ENCODE results near the gene OXCT1. TPM values are rescaled to one million over a fixed set of nuclear protein-coding genes. Genes with fewer than 3 reads are reported as not detected.

Gene OXCT1
- total RNA-seq, 2 experiments from 2014 or later, result 65.0 to 70.5 TPM

DNA sequence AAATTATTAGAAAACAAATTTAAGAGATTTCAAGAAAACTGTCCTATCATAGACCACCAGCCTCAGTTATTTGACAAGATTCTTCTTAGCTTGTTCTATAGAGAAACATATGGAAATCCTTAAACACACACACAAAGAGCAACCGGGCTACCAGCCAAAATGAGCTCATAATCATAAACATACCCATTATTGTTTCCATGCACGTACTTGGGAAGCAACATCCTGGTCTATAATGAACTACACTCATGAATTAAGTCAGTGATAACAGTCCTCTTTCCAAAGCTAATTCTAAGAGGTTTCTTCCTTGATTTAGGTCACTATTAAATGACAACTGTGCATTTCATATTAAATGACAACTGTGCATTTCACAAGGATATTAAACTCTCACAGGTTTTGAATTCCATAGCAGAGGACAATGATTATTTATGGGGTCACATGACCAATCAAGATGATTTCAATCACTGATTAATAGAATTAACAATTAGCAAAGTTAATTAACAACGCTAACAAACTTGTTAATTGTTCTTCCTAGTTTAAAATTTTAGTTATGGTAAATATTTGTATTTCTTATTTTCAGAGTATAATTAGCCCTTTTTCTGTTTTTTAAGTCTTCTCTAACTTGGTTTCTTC is 77.0 kb downstream of the OXCT1 start:
- POLR2A ChIA-PET, result no interaction called here
- intact Hi-C loops (cut with micrococcal nuclease), result no loop called here
- peaks cover 34% of the 10 kb centered on the region for H3K36me3 Mint-ChIP-seq (ENCODE audit: low read depth)
- no peak for DNase-seq
- ATAC-seq, result no peak
- peaks cover 6% of the 10 kb centered on the region for H3K4me1 Mint-ChIP-seq (ENCODE audit: low read depth)
- H3K27ac Mint-ChIP-seq, result no peak overlapping the region
- TF ChIP-seq CTCF (IDR thresholded peaks at IDR 0.05), result no peak
- no peaks in the 10 kb centered on the region for H3K27me3 Mint-ChIP-seq
- H3K4me3 Mint-ChIP-seq, result no peak overlapping the region
- CTCF ChIA-PET, result interaction anchor here (2.1 kb wide), 1 partner anchor 10 kb away, joined by 6 read pairs; no protein-coding TSS in a partner anchor
- H3K9me3 Mint-ChIP-seq, result no peaks in the 10 kb centered on the region

GRCh38 chr5:41790038-41790776 is 80.0 kb downstream of the OXCT1 start:
- POLR2A ChIA-PET, result no interaction called here
- no peaks in the 10 kb centered on the region for H3K27me3 Mint-ChIP-seq
- H3K4me1 Mint-ChIP-seq (ENCODE audit: low read depth), result no peaks in the 10 kb centered on the region
- no peak overlapping the region for H3K4me3 Mint-ChIP-seq
- H3K36me3 Mint-ChIP-seq (ENCODE audit: low read depth), result peaks cover 33% of the 10 kb centered on the region
- no peak for TF ChIP-seq CTCF (IDR thresholded peaks at IDR 0.05)
- H3K9me3 Mint-ChIP-seq, result no peaks in the 10 kb centered on the region
- CTCF ChIA-PET, result no interaction called here
- ATAC-seq (no peak), DNase-seq (no peak)
- no peak overlapping the region for H3K27ac Mint-ChIP-seq
- intact Hi-C loops (cut with micrococcal nuclease), result no loop called here

DNA sequence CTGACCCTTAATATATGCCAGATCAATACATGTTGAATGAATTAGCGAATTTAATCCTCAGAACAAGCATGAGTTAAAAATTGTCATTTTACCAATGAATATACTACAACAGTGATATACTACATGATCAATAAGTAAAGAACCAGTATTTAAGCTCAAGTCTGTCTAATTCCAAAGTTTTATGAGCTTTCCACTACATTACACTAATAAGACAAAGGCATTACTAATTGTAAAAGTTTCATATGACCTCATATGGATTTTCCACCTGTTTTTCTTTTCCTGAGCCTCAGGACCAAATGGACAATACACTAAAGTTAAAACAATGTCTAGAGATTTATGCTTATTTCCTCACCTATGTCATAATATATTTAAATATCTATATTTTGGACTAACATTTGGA is 80.8 kb downstream of the OXCT1 start:
- H3K36me3 Mint-ChIP-seq (ENCODE audit: low read depth), result peaks cover 34% of the 10 kb centered on the region
- no peak overlapping the region for H3K27ac Mint-ChIP-seq
- ATAC-seq, result no peak
- TF ChIP-seq CTCF (IDR thresholded peaks at IDR 0.05), result no peak
- no peak overlapping the region for H3K4me3 Mint-ChIP-seq
- H3K27me3 Mint-ChIP-seq, result no peaks in the 10 kb centered on the region
- H3K4me1 Mint-ChIP-seq (ENCODE audit: low read depth), result no peaks in the 10 kb centered on the region
- intact Hi-C loops (cut with micrococcal nuclease), result no loop called here
- no peak for DNase-seq
- CTCF ChIA-PET, result no interaction called here
- no peaks in the 10 kb centered on the region for H3K9me3 Mint-ChIP-seq
- POLR2A ChIA-PET, result no interaction called here

GRCh38 chr5:41788941-41789368 is 81.3 kb downstream of the OXCT1 start:
- no peak for TF ChIP-seq CTCF (IDR thresholded peaks at IDR 0.05)
- ChIA-PET POLR2A (no interaction called here), CTCF (no interaction called here)
- intact Hi-C loops (cut with micrococcal nuclease), result no loop called here
- peaks cover 34% of the 10 kb centered on the region for H3K36me3 Mint-ChIP-seq (ENCODE audit: low read depth)
- H3K4me3 Mint-ChIP-seq, result no peak overlapping the region
- H3K4me1 Mint-ChIP-seq (ENCODE audit: low read depth), result no peaks in the 10 kb centered on the region
- no peak overlapping the region for H3K27ac Mint-ChIP-seq
- no peaks in the 10 kb centered on the region for H3K27me3 Mint-ChIP-seq
- H3K9me3 Mint-ChIP-seq, result no peaks in the 10 kb centered on the region
- ATAC-seq, result no peak
- no peak for DNase-seq

GRCh38 chr5:41787265-41787664 is 83.0 kb downstream of the OXCT1 start:
- Mint-ChIP-seq H3K9me3 (no peaks in the 10 kb centered on the region), H3K4me1 (ENCODE audit: low read depth) (no peaks in the 10 kb centered on the region), H3K27me3 (no peaks in the 10 kb centered on the region), H3K27ac (no peak overlapping the region), H3K4me3 (no peak overlapping the region), H3K36me3 (ENCODE audit: low read depth) (peaks cover 39% of the 10 kb centered on the region)
- DNase-seq, result no peak
- no peak for ATAC-seq
- ChIA-PET CTCF (interaction anchor here (0.9 to 1.6 kb wide), 2 partner anchors 12 to 24 kb away, joined by 3 to 4 read pairs; no protein-coding TSS in a partner anchor), POLR2A (no interaction called here)
- intact Hi-C loops (cut with micrococcal nuclease), result no loop called here
- no peak for TF ChIP-seq CTCF (IDR thresholded peaks at IDR 0.05)
